Calu3 (cell line): Measurements from ENCODE around the gene ORM2. TPM values are rescaled to one million over a fixed set of nuclear protein-coding genes. Genes with fewer than 3 reads are reported as not detected.

Experiments
- BruUV-seq: library from RNA; stranded (reverse); fragments of 400-500 nt; replicated peaks from 2 replicates; lab custom pipeline; 2021; lab: Mats Ljungman, UMichigan
- CTCF ChIA-PET: fragments of 300-600 bp; sonication (Branson Sonifier 250); formaldehyde crosslinking; loops from one replicate; lab custom pipeline; 2022; ENCODE audit warnings: antibody characterized with exemption; lab: Charles Lee
- DNase-seq: peaks from one replicate; pipeline ENCODE4 v3.0.0; 2022
- H3K27ac Mint-ChIP-seq: one replicate; pipeline ENCODE4 v1.8.0; 2022; ENCODE audit warnings: mixed read lengths; ENCODE audit not compliant: unreplicated experiment
- H3K27me3 Mint-ChIP-seq: one replicate; pipeline ENCODE4 v1.8.0; 2022; ENCODE audit warnings: mixed read lengths; ENCODE audit not compliant: unreplicated experiment
- H3K36me3 Mint-ChIP-seq: one replicate; pipeline ENCODE4 v1.8.0; 2022; ENCODE audit warnings: mild to moderate bottlenecking, moderate library complexity, mixed read lengths; ENCODE audit not compliant: insufficient read depth, unreplicated experiment
- H3K4me1 Mint-ChIP-seq: one replicate; pipeline ENCODE4 v1.8.0; 2022; ENCODE audit warnings: mild to moderate bottlenecking, low read depth, mixed read lengths; ENCODE audit not compliant: unreplicated experiment
- H3K4me3 Mint-ChIP-seq: one replicate; pipeline ENCODE4 v1.8.0; 2022; ENCODE audit warnings: mild to moderate bottlenecking, low read depth, moderate library complexity, mixed read lengths; ENCODE audit not compliant: unreplicated experiment
- H3K9me3 Mint-ChIP-seq: one replicate; pipeline ENCODE4 v1.8.0; 2022; ENCODE audit warnings: low read depth, mixed read lengths; ENCODE audit not compliant: unreplicated experiment
- CTCF ChIP-seq: fragments of 200-600 bp; IDR thresholded peaks from one replicate; pipeline ENCODE4 v1.8.0; 2022; ENCODE audit warnings: antibody characterized with exemption; ENCODE audit not compliant: unreplicated experiment
- intact Hi-C: fragments of 100-400 bp; cut with micrococcal nuclease; formaldehyde crosslinking; loops from one replicate; pipeline ENCODE4 v1.10.0; 2022; ENCODE audit not compliant: unreplicated experiment
- total RNA-seq: library from RNA; stranded (reverse); gene quantifications from 2 replicates; pipeline ENCODE4 v1.2.3, GENCODE V29; 2022

Gene ORM2
- total RNA-seq, 1 experiment from 2014 or later, result not detected

GRCh38 chr9:114285166-114285867 lies 44.4 kb upstream of the ORM2 start:
- no TSS peak for BruUV-seq
- Mint-ChIP-seq H3K4me1 (peaks cover 8% of the 10 kb centered on the region), H3K4me3 (no peak overlapping the region), H3K36me3 (peaks cover 7% of the 10 kb centered on the region), H3K9me3 (no peaks in the 10 kb centered on the region), H3K27me3 (no peaks in the 10 kb centered on the region), H3K27ac (no peak overlapping the region)
- no peak for DNase-seq
- CTCF ChIA-PET, result no interaction called here
- no peak for TF ChIP-seq CTCF
- intact Hi-C loops, result no loop called here

- no peak for TF ChIP-seq CTCF
- CTCF ChIA-PET, result no interaction called here
- intact Hi-C loops, result no loop called here
- H3K4me1 Mint-ChIP-seq, result peaks cover 8% of the 10 kb centered on the region
- no TSS peak for BruUV-seq
- H3K4me3 Mint-ChIP-seq, result no peak overlapping the region
- H3K9me3 Mint-ChIP-seq, result no peaks in the 10 kb centered on the region
- H3K27ac Mint-ChIP-seq, result no peak overlapping the region
- no peak for DNase-seq
- H3K27me3 Mint-ChIP-seq, result no peaks in the 10 kb centered on the region
- peaks cover 7% of the 10 kb centered on the region for H3K36me3 Mint-ChIP-seq
Observed at GRCh38 chr9:114286146-114286679, 43.5 kb upstream of the ORM2 start.

- CTCF ChIA-PET, result interaction anchor here (1.2 kb wide), 1 partner anchor 179 kb away, joined by 11 read pairs; no protein-coding TSS in a partner anchor
- no TSS peak for BruUV-seq
- peaks cover 8% of the 10 kb centered on the region for H3K4me1 Mint-ChIP-seq
- H3K27ac Mint-ChIP-seq, result no peak overlapping the region
- TF ChIP-seq CTCF, result no peak
- H3K9me3 Mint-ChIP-seq, result no peaks in the 10 kb centered on the region
- H3K36me3 Mint-ChIP-seq, result peaks cover 2% of the 10 kb centered on the region
- no peak overlapping the region for H3K4me3 Mint-ChIP-seq
- no peaks in the 10 kb centered on the region for H3K27me3 Mint-ChIP-seq
- intact Hi-C loops, result no loop called here
- no peak for DNase-seq
Observed at GRCh38 chr9:114287001-114287762, 42.5 kb upstream of the ORM2 start.

GRCh38 chr9:114287763-114288192 lies 41.9 kb upstream of the ORM2 start:
- CTCF ChIA-PET, result interaction anchor here (1.2 kb wide), 1 partner anchor 180 kb away, joined by 11 read pairs; no protein-coding TSS in a partner anchor
- DNase-seq, result no peak
- BruUV-seq, result no TSS peak
- H3K36me3 Mint-ChIP-seq, result no peaks in the 10 kb centered on the region
- no peaks in the 10 kb centered on the region for H3K27me3 Mint-ChIP-seq
- no peak overlapping the region for H3K4me3 Mint-ChIP-seq
- H3K4me1 Mint-ChIP-seq, result peaks cover 8% of the 10 kb centered on the region
- H3K9me3 Mint-ChIP-seq, result no peaks in the 10 kb centered on the region
- H3K27ac Mint-ChIP-seq, result no peak overlapping the region
- intact Hi-C loops, result no loop called here
- no peak for TF ChIP-seq CTCF
